GM18511 (cell line): Measurements from ENCODE around the gene ERCC6L2.

Experiments used
- ATAC-seq: cut with Tn5 transposase; IDR thresholded peaks from one replicate; pipeline ENCODE4 v1.9.1; 2021; ENCODE audit warnings: mild to moderate bottlenecking, moderate library complexity; ENCODE audit not compliant: unreplicated experiment

The ERCC6L2 gene

GRCh38 chr9:96015876-96016686 is 140.6 kb downstream of the ERCC6L2 start:
- ATAC-seq, result no peak
